ENCODE data around the gene IFIT1B. TPM values are rescaled to one million over a fixed set of nuclear protein-coding genes. Genes with fewer than 3 reads are reported as not detected.

The IFIT1B gene
- total and polyA plus RNA-seq, 9 of the 15 experiments (the other 6 are each of a cell fraction or from before 2014, with no cell fraction given): not detected

DNA sequence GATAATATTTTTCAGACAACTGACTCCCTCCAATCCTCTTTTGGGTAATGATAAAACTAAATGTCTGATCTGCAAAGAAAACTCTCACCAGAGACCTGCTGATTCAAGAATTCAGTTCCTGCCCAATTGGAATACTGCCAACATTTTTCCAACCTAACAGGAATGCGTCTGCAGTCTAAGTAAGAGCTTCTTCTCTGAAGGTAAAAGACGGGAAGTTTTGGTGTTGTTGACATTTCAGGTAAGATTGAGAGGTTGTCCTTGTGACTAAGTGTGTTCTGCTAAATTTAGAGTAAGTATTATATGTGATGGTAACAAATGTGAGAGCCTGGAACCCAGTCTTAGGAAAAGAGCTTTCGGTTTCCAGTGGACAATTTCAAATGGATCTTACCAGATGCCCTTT is 54.1 kb downstream of the IFIT1B start:
- TF ChIP-seq, protein P1, sequence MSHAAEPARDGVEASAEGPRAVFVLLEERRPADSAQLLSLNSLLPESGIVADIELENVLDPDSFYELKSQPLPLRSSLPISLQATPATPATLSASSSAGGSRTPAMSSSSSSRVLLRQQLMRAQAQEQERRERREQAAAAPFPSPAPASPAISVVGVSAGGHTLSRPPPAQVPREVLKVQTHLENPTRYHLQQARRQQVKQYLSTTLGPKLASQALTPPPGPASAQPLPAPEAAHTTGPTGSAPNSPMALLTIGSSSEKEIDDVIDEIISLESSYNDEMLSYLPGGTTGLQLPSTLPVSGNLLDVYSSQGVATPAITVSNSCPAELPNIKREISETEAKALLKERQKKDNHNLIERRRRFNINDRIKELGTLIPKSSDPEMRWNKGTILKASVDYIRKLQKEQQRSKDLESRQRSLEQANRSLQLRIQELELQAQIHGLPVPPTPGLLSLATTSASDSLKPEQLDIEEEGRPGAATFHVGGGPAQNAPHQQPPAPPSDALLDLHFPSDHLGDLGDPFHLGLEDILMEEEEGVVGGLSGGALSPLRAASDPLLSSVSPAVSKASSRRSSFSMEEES (CRISPR knock-in tag; IDR thresholded peaks at IDR 0.05): no peak
- TF ChIP-seq YBX1 (IDR thresholded peaks at IDR 0.05) (no peak), KAT7 (CRISPR knock-in tag; IDR thresholded peaks at IDR 0.05; ENCODE audit: borderline replicate concordance) (no peak), CREBBP (IDR thresholded peaks at IDR 0.05; ENCODE audit: low read depth, low read length) (no peak), MTA2 (IDR thresholded peaks at IDR 0.05; ENCODE audit: low read depth) (no peak), BHLHE40 (IDR thresholded peaks at IDR 0.05; ENCODE audit: low read length) (no peak)
- TF ChIP-seq, protein P2, sequence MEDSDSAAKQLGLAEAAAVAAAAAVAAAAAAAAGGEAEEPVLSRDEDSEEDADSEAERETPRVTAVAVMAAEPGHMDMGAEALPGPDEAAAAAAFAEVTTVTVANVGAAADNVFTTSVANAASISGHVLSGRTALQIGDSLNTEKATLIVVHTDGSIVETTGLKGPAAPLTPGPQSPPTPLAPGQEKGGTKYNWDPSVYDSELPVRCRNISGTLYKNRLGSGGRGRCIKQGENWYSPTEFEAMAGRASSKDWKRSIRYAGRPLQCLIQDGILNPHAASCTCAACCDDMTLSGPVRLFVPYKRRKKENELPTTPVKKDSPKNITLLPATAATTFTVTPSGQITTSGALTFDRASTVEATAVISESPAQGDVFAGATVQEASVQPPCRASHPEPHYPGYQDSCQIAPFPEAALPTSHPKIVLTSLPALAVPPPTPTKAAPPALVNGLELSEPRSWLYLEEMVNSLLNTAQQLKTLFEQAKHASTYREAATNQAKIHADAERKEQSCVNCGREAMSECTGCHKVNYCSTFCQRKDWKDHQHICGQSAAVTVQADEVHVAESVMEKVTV (CRISPR knock-in tag; IDR thresholded peaks at IDR 0.05): no peak
- no peak overlapping the region for H3K4me2 ChIP-seq (ENCODE audit: insufficient read depth, low read length)
- H3K79me2 ChIP-seq (ENCODE audit: control insufficient read depth, insufficient read depth, low read length): no peaks in the 10 kb centered on the region
- no peak for DNase-seq (ENCODE audit: extremely low read depth in 1 of 4, low spot score in 3 of 4)
- no peaks in the 10 kb centered on the region for H3K9me3 ChIP-seq (replicated peaks; ENCODE audit: control insufficient read depth, insufficient read depth, low read depth, low read length)
- no peak overlapping the region for H2AFZ ChIP-seq (ENCODE audit: low read depth, low read length)
- 0% methylated on average over 3 of the region's 3 CpGs for WGBS (ENCODE audit: insufficient coverage, low coverage, missing lambda C conversion rate)
- no peak overlapping the region for H3K9ac ChIP-seq (ENCODE audit: insufficient read depth in 1 of 2, low read depth in 2 of 2, low read length in 2 of 2)
- no peak overlapping the region for H3K27ac ChIP-seq (ENCODE audit: extremely low read depth, low read depth, low read length)
- no peaks in the 10 kb centered on the region for H3K4me1 ChIP-seq (replicated peaks in 1 of 2; ENCODE audit: control insufficient read depth in 2 of 2, insufficient read depth in 2 of 2, low read length in 2 of 2)
- BruUV-seq (replicated peaks): no TSS peak
- no peak overlapping the region for H3K4me3 ChIP-seq
- ChIA-PET CTCF (ENCODE audit: low intra/inter-chr PET ratio) (no interaction called here), POLR2A (no interaction called here)
- H3K36me3 ChIP-seq (ENCODE audit: control insufficient read depth, insufficient read depth, low read length): no peaks in the 10 kb centered on the region
- no peaks in the 10 kb centered on the region for H3K27me3 ChIP-seq (ENCODE audit: control insufficient read depth in 2 of 2, insufficient read depth in 2 of 2, low read length in 2 of 2)
- intact Hi-C loops (cut with micrococcal nuclease): no loop called here
- in situ Hi-C loops (cut with MboI): loop anchor here (25.0 kb wide), 1 partner anchor 1430 kb away; the partner anchor contains the start of genes HTR7 and RPP30
- no peaks in the 10 kb centered on the region for H3K9me1 ChIP-seq (ENCODE audit: control insufficient read depth, insufficient read depth, low read length)
- no peaks in the 10 kb centered on the region for H4K20me1 ChIP-seq (replicated peaks; ENCODE audit: control insufficient read depth, insufficient read depth, low read length)
- ATAC-seq: no peak
- FAIRE-seq: no peak

Other genes with a start within 250 kb of the IFIT1B start
- gene CH25H, start 170.7 kb upstream of the IFIT1B start, total RNA-seq (2014; rRNA removed): not detected in 2 replicates
- not detected in 2 replicates for gene CH25H, start 170.7 kb upstream of the IFIT1B start, total RNA-seq (2014; rRNA removed; fragmentation: Illumina TruSeq; extraction: Trizol)
- gene CH25H, start 170.7 kb upstream of the IFIT1B start, total RNA-seq (2015; rRNA removed; fragmentation: Illumina TruSeq; extraction: Trizol): not detected in 2 replicates
- not detected in 2 replicates for gene CH25H, start 170.7 kb upstream of the IFIT1B start, total RNA-seq (2021)
- gene CH25H, start 170.7 kb upstream of the IFIT1B start, polyA plus RNA-seq (2011; rRNA removed): not detected in 2 replicates
- gene CH25H, start 170.7 kb upstream of the IFIT1B start, polyA plus RNA-seq (2014; fragmentation: Illumina TruSeq; extraction: Trizol): not detected in 2 replicates
- not detected for gene CH25H, start 170.7 kb upstream of the IFIT1B start, polyA plus RNA-seq (2014; fragmentation: Nextera tagmentation; extraction: Ambion mirVana)
- not detected in 2 replicates for gene CH25H, start 170.7 kb upstream of the IFIT1B start, polyA plus RNA-seq (2014; rRNA removed)
- 0.08 and 0.09 TPM in 2 replicates for gene LIPA, start 126.3 kb upstream of the IFIT1B start, total RNA-seq (2014; rRNA removed)
- 0.19 and 0.40 TPM in 2 replicates for gene LIPA, start 126.3 kb upstream of the IFIT1B start, total RNA-seq (2014; rRNA removed; fragmentation: Illumina TruSeq; extraction: Trizol)
- 0.15 TPM in 1 of 2 replicates, not detected in the other for gene LIPA, start 126.3 kb upstream of the IFIT1B start, total RNA-seq (2015; rRNA removed; fragmentation: Illumina TruSeq; extraction: Trizol)
- 0.29 and 0.45 TPM in 2 replicates for gene LIPA, start 126.3 kb upstream of the IFIT1B start, total RNA-seq (2021)
- 0.07 TPM in 1 of 2 replicates, not detected in the other for gene LIPA, start 126.3 kb upstream of the IFIT1B start, polyA plus RNA-seq (2011; rRNA removed)
- gene LIPA, start 126.3 kb upstream of the IFIT1B start, polyA plus RNA-seq (2014; fragmentation: Illumina TruSeq; extraction: Trizol): 0.06 and 0.16 TPM in 2 replicates
- gene LIPA, start 126.3 kb upstream of the IFIT1B start, polyA plus RNA-seq (2014; fragmentation: Nextera tagmentation; extraction: Ambion mirVana): under 1 TPM; 0.13 to 0.20 TPM
- gene LIPA, start 126.3 kb upstream of the IFIT1B start, polyA plus RNA-seq (2014; rRNA removed): 0.12 TPM in 1 of 2 replicates, not detected in the other
- gene IFIT2, start 76.0 kb upstream of the IFIT1B start, total RNA-seq (2014; rRNA removed): 0.09 TPM in 1 of 2 replicates, not detected in the other
- gene IFIT2, start 76.0 kb upstream of the IFIT1B start, total RNA-seq (2014; rRNA removed; fragmentation: Illumina TruSeq; extraction: Trizol): 0.10 and 0.18 TPM in 2 replicates
- 0.25 and 0.26 TPM in 2 replicates for gene IFIT2, start 76.0 kb upstream of the IFIT1B start, total RNA-seq (2015; rRNA removed; fragmentation: Illumina TruSeq; extraction: Trizol)
- 0.11 TPM in 2 replicates for gene IFIT2, start 76.0 kb upstream of the IFIT1B start, total RNA-seq (2021)
- gene IFIT2, start 76.0 kb upstream of the IFIT1B start, polyA plus RNA-seq (2011; rRNA removed): 0.03 TPM in 1 of 2 replicates, not detected in the other
- gene IFIT2, start 76.0 kb upstream of the IFIT1B start, polyA plus RNA-seq (2014; fragmentation: Illumina TruSeq; extraction: Trizol): 0.03 and 0.08 TPM in 2 replicates
- gene IFIT2, start 76.0 kb upstream of the IFIT1B start, polyA plus RNA-seq (2014; fragmentation: Nextera tagmentation; extraction: Ambion mirVana): under 1 TPM; 0.08 to 0.14 TPM
- 0.09 TPM in 1 of 2 replicates, not detected in the other for gene IFIT2, start 76.0 kb upstream of the IFIT1B start, polyA plus RNA-seq (2014; rRNA removed)
- gene IFIT3, start 50.1 kb upstream of the IFIT1B start, total RNA-seq (2014; rRNA removed): 0.59 and 1.0 TPM in 2 replicates
- gene IFIT3, start 50.1 kb upstream of the IFIT1B start, total RNA-seq (2014; rRNA removed; fragmentation: Illumina TruSeq; extraction: Trizol): 1.2 and 1.4 TPM in 2 replicates
- gene IFIT3, start 50.1 kb upstream of the IFIT1B start, total RNA-seq (2015; rRNA removed; fragmentation: Illumina TruSeq; extraction: Trizol): 1.7 and 2.2 TPM in 2 replicates
- gene IFIT3, start 50.1 kb upstream of the IFIT1B start, total RNA-seq (2021): 0.69 TPM in 2 replicates
- gene IFIT3, start 50.1 kb upstream of the IFIT1B start, polyA plus RNA-seq (2011; rRNA removed): 0.35 and 0.55 TPM in 2 replicates
- 0.84 and 1.1 TPM in 2 replicates for gene IFIT3, start 50.1 kb upstream of the IFIT1B start, polyA plus RNA-seq (2014; fragmentation: Illumina TruSeq; extraction: Trizol)
- under 1 TPM; 0.23 to 0.83 TPM for gene IFIT3, start 50.1 kb upstream of the IFIT1B start, polyA plus RNA-seq (2014; fragmentation: Nextera tagmentation; extraction: Ambion mirVana)
- 0.58 and 0.77 TPM in 2 replicates for gene IFIT3, start 50.1 kb upstream of the IFIT1B start, polyA plus RNA-seq (2014; rRNA removed)
- 0.09 TPM in 1 of 2 replicates, not detected in the other for gene IFIT1, start 14.6 kb downstream of the IFIT1B start, total RNA-seq (2014; rRNA removed)
- gene IFIT1, start 14.6 kb downstream of the IFIT1B start, total RNA-seq (2014; rRNA removed; fragmentation: Illumina TruSeq; extraction: Trizol): 0.13 and 0.18 TPM in 2 replicates
- gene IFIT1, start 14.6 kb downstream of the IFIT1B start, total RNA-seq (2015; rRNA removed; fragmentation: Illumina TruSeq; extraction: Trizol): 0.23 and 0.40 TPM in 2 replicates
- 0.09 and 0.25 TPM in 2 replicates for gene IFIT1, start 14.6 kb downstream of the IFIT1B start, total RNA-seq (2021)
- 0.06 and 0.07 TPM in 2 replicates for gene IFIT1, start 14.6 kb downstream of the IFIT1B start, polyA plus RNA-seq (2011; rRNA removed)
- gene IFIT1, start 14.6 kb downstream of the IFIT1B start, polyA plus RNA-seq (2014; fragmentation: Illumina TruSeq; extraction: Trizol): 0.10 and 0.18 TPM in 2 replicates
- under 1 TPM; 0.18 TPM for gene IFIT1, start 14.6 kb downstream of the IFIT1B start, polyA plus RNA-seq (2014; fragmentation: Nextera tagmentation; extraction: Ambion mirVana)
- 0.03 TPM in 1 of 2 replicates, not detected in the other for gene IFIT1, start 14.6 kb downstream of the IFIT1B start, polyA plus RNA-seq (2014; rRNA removed)
- gene IFIT5, start 36.5 kb downstream of the IFIT1B start, total RNA-seq (2014; rRNA removed): 0.05 TPM in 1 of 2 replicates, not detected in the other
- not detected in 2 replicates for gene IFIT5, start 36.5 kb downstream of the IFIT1B start, total RNA-seq (2014; rRNA removed; fragmentation: Illumina TruSeq; extraction: Trizol)
- not detected in 2 replicates for gene IFIT5, start 36.5 kb downstream of the IFIT1B start, total RNA-seq (2015; rRNA removed; fragmentation: Illumina TruSeq; extraction: Trizol)
- gene IFIT5, start 36.5 kb downstream of the IFIT1B start, total RNA-seq (2021): 0.07 and 0.11 TPM in 2 replicates
- gene IFIT5, start 36.5 kb downstream of the IFIT1B start, polyA plus RNA-seq (2011; rRNA removed): not detected in 2 replicates
- not detected in 2 replicates for gene IFIT5, start 36.5 kb downstream of the IFIT1B start, polyA plus RNA-seq (2014; fragmentation: Illumina TruSeq; extraction: Trizol)
- under 1 TPM; 0.04 to 0.11 TPM for gene IFIT5, start 36.5 kb downstream of the IFIT1B start, polyA plus RNA-seq (2014; fragmentation: Nextera tagmentation; extraction: Ambion mirVana)
- gene IFIT5, start 36.5 kb downstream of the IFIT1B start, polyA plus RNA-seq (2014; rRNA removed): not detected in 2 replicates
- gene SLC16A12, start 157.5 kb downstream of the IFIT1B start, total RNA-seq (2014; rRNA removed): not detected in 2 replicates
- not detected in 2 replicates for gene SLC16A12, start 157.5 kb downstream of the IFIT1B start, total RNA-seq (2014; rRNA removed; fragmentation: Illumina TruSeq; extraction: Trizol)
- not detected in 2 replicates for gene SLC16A12, start 157.5 kb downstream of the IFIT1B start, total RNA-seq (2015; rRNA removed; fragmentation: Illumina TruSeq; extraction: Trizol)
- gene SLC16A12, start 157.5 kb downstream of the IFIT1B start, total RNA-seq (2021): 0.04 TPM in 1 of 2 replicates, not detected in the other
- not detected in 2 replicates for gene SLC16A12, start 157.5 kb downstream of the IFIT1B start, polyA plus RNA-seq (2011; rRNA removed)
- not detected in 2 replicates for gene SLC16A12, start 157.5 kb downstream of the IFIT1B start, polyA plus RNA-seq (2014; fragmentation: Illumina TruSeq; extraction: Trizol)
- not detected for gene SLC16A12, start 157.5 kb downstream of the IFIT1B start, polyA plus RNA-seq (2014; fragmentation: Nextera tagmentation; extraction: Ambion mirVana)
- not detected in 2 replicates for gene SLC16A12, start 157.5 kb downstream of the IFIT1B start, polyA plus RNA-seq (2014; rRNA removed)

Data from K562 (cell line).